WTC11 (cell line): ENCODE measurements around the gene EFCC1. TPM values are rescaled to one million over a fixed set of nuclear protein-coding genes. Genes with fewer than 3 reads are reported as not detected.

Source experiments
- ATAC-seq: fragments of 200-7000 bp; cut with Tn5 transposase; 2 replicates; pipeline ENCODE4 v1.10.0; 2021; ENCODE audit warnings: mild to moderate bottlenecking, moderate library complexity
- CTCF ChIA-PET: fragments of 300-600 bp; sonication (Branson Sonifier 250); formaldehyde crosslinking; loops from one replicate; lab custom pipeline; 2021; ENCODE audit warnings: antibody characterized with exemption; lab: Charles Lee
- POLR2A ChIA-PET: fragments of 350-600 bp; sonication (Branson Sonifier 250); formaldehyde crosslinking; loops from one replicate; lab custom pipeline; 2021; ENCODE audit warnings: antibody characterized with exemption; lab: Charles Lee
- DNase-seq: peaks from one replicate; pipeline ENCODE4 v3.0.0; 2021; ENCODE audit warnings: low spot score
- H3K27ac Mint-ChIP-seq: 2 replicates; pipeline ENCODE4 v1.8.0; 2021; ENCODE audit warnings: mixed read lengths
- H3K27me3 Mint-ChIP-seq: 2 replicates; pipeline ENCODE4 v1.8.0; 2021; ENCODE audit warnings: low read depth, mild to moderate bottlenecking, moderate library complexity, mixed read lengths
- H3K36me3 Mint-ChIP-seq: 2 replicates; pipeline ENCODE4 v1.8.0; 2021; ENCODE audit warnings: mixed read lengths
- H3K4me1 Mint-ChIP-seq: 2 replicates; pipeline ENCODE4 v1.8.0; 2022; ENCODE audit warnings: mixed read lengths
- H3K4me3 Mint-ChIP-seq: 2 replicates; pipeline ENCODE4 v1.8.0; 2021; ENCODE audit warnings: mild to moderate bottlenecking, moderate library complexity, mixed read lengths
- H3K9me3 Mint-ChIP-seq: 2 replicates; pipeline ENCODE4 v1.8.0; 2021; ENCODE audit warnings: mixed read lengths
- ATF3 ChIP-seq: sonication (generic); formaldehyde crosslinking; conservative IDR thresholded peaks from 2 replicates; pipeline ENCODE4 v1.8.1; 2022; ENCODE audit warnings: mild to moderate bottlenecking, missing genetic modification reagents
- FOXP4 ChIP-seq: sonication (generic); formaldehyde crosslinking; IDR thresholded peaks from 2 replicates; pipeline ENCODE4 v1.8.0; 2022; ENCODE audit warnings: mild to moderate bottlenecking, missing genetic modification reagents
- HMGXB4 ChIP-seq: sonication (generic); formaldehyde crosslinking; IDR thresholded peaks from 2 replicates; pipeline ENCODE4 v1.8.1; 2023; ENCODE audit warnings: mild to moderate bottlenecking, moderate library complexity, missing genetic modification reagents
- IRF1 ChIP-seq: sonication (generic); formaldehyde crosslinking; IDR thresholded peaks from 2 replicates; pipeline ENCODE4 v1.8.0; 2023; ENCODE audit warnings: missing genetic modification reagents
- NFATC4 ChIP-seq: fragments of 250-450 bp; sonication (Bioruptor Pico); IDR thresholded peaks from 2 replicates; pipeline ENCODE4 v1.9.0; 2021; ENCODE audit warnings: mild to moderate bottlenecking
- NFYB ChIP-seq: sonication (generic); formaldehyde crosslinking; conservative IDR thresholded peaks from 2 replicates; pipeline ENCODE4 v1.8.0; 2022; ENCODE audit warnings: low read depth, missing genetic modification reagents
- NR3C1 ChIP-seq: sonication (generic); formaldehyde crosslinking; conservative IDR thresholded peaks from 2 replicates; pipeline ENCODE4 v1.8.1; 2023; ENCODE audit warnings: low read depth, mild to moderate bottlenecking, missing genetic modification reagents
- RELA ChIP-seq: sonication (generic); formaldehyde crosslinking; IDR thresholded peaks from 2 replicates; pipeline ENCODE4 v1.8.1; 2022; ENCODE audit warnings: missing genetic modification reagents, mild to moderate bottlenecking, borderline replicate concordance
- SMAD3 ChIP-seq: sonication (generic); formaldehyde crosslinking; IDR thresholded peaks from 2 replicates; pipeline ENCODE4 v1.8.0; 2022; ENCODE audit warnings: missing genetic modification reagents, mild to moderate bottlenecking, borderline replicate concordance
- SMAD4 ChIP-seq: sonication (generic); formaldehyde crosslinking; IDR thresholded peaks from 2 replicates; pipeline ENCODE4 v1.8.0; 2022; ENCODE audit warnings: mild to moderate bottlenecking, missing genetic modification reagents
- TCF7 ChIP-seq: sonication (generic); formaldehyde crosslinking; IDR thresholded peaks from 2 replicates; pipeline ENCODE4 v1.8.0; 2022; ENCODE audit warnings: mild to moderate bottlenecking, low read depth, missing genetic modification reagents, moderate library complexity
- TP53 ChIP-seq: sonication (generic); formaldehyde crosslinking; IDR thresholded peaks from 2 replicates; pipeline ENCODE4 v1.8.1; 2023; ENCODE audit warnings: mild to moderate bottlenecking, missing genetic modification reagents
- ZNF219 ChIP-seq: sonication (generic); formaldehyde crosslinking; IDR thresholded peaks from 2 replicates; pipeline ENCODE4 v1.8.0; 2023; ENCODE audit warnings: missing genetic modification reagents, mild to moderate bottlenecking, borderline replicate concordance
- ZNF232 ChIP-seq: sonication (generic); formaldehyde crosslinking; IDR thresholded peaks from 2 replicates; pipeline ENCODE4 v1.8.0; 2022; ENCODE audit warnings: mild to moderate bottlenecking, missing genetic modification reagents
- ZNF423 ChIP-seq: fragments of 250-450 bp; sonication (Bioruptor Pico); IDR thresholded peaks from 2 replicates; pipeline ENCODE4 v2.1.2; 2022; ENCODE audit warnings: mild to moderate bottlenecking, moderate library complexity
- total RNA-seq: library from RNA; stranded (reverse); gene quantifications from 3 replicates; pipeline ENCODE4 v1.2.3, GENCODE V29; 2021
- TF ChIP-seq, protein P1 (sequence below): fragments of 250-450 bp; sonication (Bioruptor Pico); IDR thresholded peaks from 2 replicates; pipeline ENCODE4 v1.8.0; 2021; ENCODE audit warnings: mild to moderate bottlenecking
- TF ChIP-seq, protein P2 (sequence below): sonication (generic); formaldehyde crosslinking; IDR thresholded peaks from 2 replicates; pipeline ENCODE4 v1.8.0; 2023; ENCODE audit warnings: missing genetic modification reagents, mild to moderate bottlenecking, borderline replicate concordance
- TF ChIP-seq, protein P3 (sequence below): fragments of 200-600 bp; IDR thresholded peaks from 2 replicates; pipeline ENCODE4 v1.8.0; 2022; ENCODE audit warnings: antibody characterized with exemption

EFCC1 gene
- total RNA-seq, 1 experiment from 2014 or later: 0.31 TPM

GRCh38 chr3:129063091-129063640, 62.1 kb downstream of the EFCC1 start (continued):
- TF ChIP-seq IRF1: no peak

GRCh38 chr3:129063841-129064482, 62.9 kb downstream of the EFCC1 start:
- Mint-ChIP-seq H3K4me3 (no peak overlapping the region), H3K4me1 (no peaks in the 10 kb centered on the region), H3K9me3 (peaks cover 9% of the 10 kb centered on the region), H3K27me3 (0 out of 2 replicates have a peak, but pooled peaks cover 4% of the 10 kb centered on the region), H3K27ac (no peak overlapping the region), H3K36me3 (no peaks in the 10 kb centered on the region)
- POLR2A ChIA-PET: no interaction called here
- CTCF ChIA-PET: interaction anchor here (0.7 to 1.2 kb wide), 2 partner anchors 10 to 94 kb away, joined by 3 to 5 read pairs; no protein-coding TSS in a partner anchor
- DNase-seq: no peak
- ATAC-seq: no peak
- TF ChIP-seq ZNF219 (CRISPR knock-in tag) (no peak), ZNF232 (CRISPR knock-in tag) (no peak), FOXP4 (no peak), ZNF423 (no peak), RELA (CRISPR knock-in tag) (no peak), NR3C1 (CRISPR knock-in tag) (no peak), SMAD4 (CRISPR knock-in tag) (no peak), NFYB (CRISPR knock-in tag) (no peak), IRF1 (no peak)
- TF ChIP-seq, protein P1, sequence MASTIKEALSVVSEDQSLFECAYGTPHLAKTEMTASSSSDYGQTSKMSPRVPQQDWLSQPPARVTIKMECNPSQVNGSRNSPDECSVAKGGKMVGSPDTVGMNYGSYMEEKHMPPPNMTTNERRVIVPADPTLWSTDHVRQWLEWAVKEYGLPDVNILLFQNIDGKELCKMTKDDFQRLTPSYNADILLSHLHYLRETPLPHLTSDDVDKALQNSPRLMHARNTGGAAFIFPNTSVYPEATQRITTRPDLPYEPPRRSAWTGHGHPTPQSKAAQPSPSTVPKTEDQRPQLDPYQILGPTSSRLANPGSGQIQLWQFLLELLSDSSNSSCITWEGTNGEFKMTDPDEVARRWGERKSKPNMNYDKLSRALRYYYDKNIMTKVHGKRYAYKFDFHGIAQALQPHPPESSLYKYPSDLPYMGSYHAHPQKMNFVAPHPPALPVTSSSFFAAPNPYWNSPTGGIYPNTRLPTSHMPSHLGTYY: no peak
- TF ChIP-seq, protein P2, sequence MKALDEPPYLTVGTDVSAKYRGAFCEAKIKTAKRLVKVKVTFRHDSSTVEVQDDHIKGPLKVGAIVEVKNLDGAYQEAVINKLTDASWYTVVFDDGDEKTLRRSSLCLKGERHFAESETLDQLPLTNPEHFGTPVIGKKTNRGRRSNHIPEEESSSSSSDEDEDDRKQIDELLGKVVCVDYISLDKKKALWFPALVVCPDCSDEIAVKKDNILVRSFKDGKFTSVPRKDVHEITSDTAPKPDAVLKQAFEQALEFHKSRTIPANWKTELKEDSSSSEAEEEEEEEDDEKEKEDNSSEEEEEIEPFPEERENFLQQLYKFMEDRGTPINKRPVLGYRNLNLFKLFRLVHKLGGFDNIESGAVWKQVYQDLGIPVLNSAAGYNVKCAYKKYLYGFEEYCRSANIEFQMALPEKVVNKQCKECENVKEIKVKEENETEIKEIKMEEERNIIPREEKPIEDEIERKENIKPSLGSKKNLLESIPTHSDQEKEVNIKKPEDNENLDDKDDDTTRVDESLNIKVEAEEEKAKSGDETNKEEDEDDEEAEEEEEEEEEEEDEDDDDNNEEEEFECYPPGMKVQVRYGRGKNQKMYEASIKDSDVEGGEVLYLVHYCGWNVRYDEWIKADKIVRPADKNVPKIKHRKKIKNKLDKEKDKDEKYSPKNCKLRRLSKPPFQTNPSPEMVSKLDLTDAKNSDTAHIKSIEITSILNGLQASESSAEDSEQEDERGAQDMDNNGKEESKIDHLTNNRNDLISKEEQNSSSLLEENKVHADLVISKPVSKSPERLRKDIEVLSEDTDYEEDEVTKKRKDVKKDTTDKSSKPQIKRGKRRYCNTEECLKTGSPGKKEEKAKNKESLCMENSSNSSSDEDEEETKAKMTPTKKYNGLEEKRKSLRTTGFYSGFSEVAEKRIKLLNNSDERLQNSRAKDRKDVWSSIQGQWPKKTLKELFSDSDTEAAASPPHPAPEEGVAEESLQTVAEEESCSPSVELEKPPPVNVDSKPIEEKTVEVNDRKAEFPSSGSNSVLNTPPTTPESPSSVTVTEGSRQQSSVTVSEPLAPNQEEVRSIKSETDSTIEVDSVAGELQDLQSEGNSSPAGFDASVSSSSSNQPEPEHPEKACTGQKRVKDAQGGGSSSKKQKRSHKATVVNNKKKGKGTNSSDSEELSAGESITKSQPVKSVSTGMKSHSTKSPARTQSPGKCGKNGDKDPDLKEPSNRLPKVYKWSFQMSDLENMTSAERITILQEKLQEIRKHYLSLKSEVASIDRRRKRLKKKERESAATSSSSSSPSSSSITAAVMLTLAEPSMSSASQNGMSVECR: no peak

GRCh38 chr3:129065016-129065719, 64.1 kb downstream of the EFCC1 start:
- H3K27ac Mint-ChIP-seq: no peak overlapping the region; the same call in 1 of the 2 replicates
- no peaks in the 10 kb centered on the region for H3K4me1 Mint-ChIP-seq
- ChIA-PET POLR2A (no interaction called here), CTCF (interaction anchor here (1.0 to 1.1 kb wide), 2 partner anchors 11 to 95 kb away, joined by 3 to 6 read pairs; no protein-coding TSS in a partner anchor)
- no peaks in the 10 kb centered on the region for H3K36me3 Mint-ChIP-seq
- DNase-seq (no peak), ATAC-seq (no peak)
- peaks cover 21% of the 10 kb centered on the region for H3K9me3 Mint-ChIP-seq
- peaks cover 4% of the 10 kb centered on the region; the same call in 1 of the 2 replicates for H3K27me3 Mint-ChIP-seq
- no peak overlapping the region for H3K4me3 Mint-ChIP-seq
- TF ChIP-seq ATF3: no peak
- no peak for TF ChIP-seq TP53 (CRISPR knock-in tag)
- TF ChIP-seq, protein P3, sequence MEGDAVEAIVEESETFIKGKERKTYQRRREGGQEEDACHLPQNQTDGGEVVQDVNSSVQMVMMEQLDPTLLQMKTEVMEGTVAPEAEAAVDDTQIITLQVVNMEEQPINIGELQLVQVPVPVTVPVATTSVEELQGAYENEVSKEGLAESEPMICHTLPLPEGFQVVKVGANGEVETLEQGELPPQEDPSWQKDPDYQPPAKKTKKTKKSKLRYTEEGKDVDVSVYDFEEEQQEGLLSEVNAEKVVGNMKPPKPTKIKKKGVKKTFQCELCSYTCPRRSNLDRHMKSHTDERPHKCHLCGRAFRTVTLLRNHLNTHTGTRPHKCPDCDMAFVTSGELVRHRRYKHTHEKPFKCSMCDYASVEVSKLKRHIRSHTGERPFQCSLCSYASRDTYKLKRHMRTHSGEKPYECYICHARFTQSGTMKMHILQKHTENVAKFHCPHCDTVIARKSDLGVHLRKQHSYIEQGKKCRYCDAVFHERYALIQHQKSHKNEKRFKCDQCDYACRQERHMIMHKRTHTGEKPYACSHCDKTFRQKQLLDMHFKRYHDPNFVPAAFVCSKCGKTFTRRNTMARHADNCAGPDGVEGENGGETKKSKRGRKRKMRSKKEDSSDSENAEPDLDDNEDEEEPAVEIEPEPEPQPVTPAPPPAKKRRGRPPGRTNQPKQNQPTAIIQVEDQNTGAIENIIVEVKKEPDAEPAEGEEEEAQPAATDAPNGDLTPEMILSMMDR: no peak
- no peak for TF ChIP-seq TCF7 (CRISPR knock-in tag)
- TF ChIP-seq SMAD3 (CRISPR knock-in tag): no peak
- TF ChIP-seq NFATC4 (CRISPR knock-in tag): no peak
- no peak for TF ChIP-seq HMGXB4 (CRISPR knock-in tag)
